Measurements from ENCODE around the gene COL25A1. TPM values are rescaled to one million over a fixed set of nuclear protein-coding genes. Genes with fewer than 3 reads are reported as not detected.

The COL25A1 gene
- total and polyA plus RNA-seq, 2 donors (not counting 3 experiments of a cell fraction or from before 2014, with no cell fraction given): 0.21 to 3.5 TPM

DNA sequence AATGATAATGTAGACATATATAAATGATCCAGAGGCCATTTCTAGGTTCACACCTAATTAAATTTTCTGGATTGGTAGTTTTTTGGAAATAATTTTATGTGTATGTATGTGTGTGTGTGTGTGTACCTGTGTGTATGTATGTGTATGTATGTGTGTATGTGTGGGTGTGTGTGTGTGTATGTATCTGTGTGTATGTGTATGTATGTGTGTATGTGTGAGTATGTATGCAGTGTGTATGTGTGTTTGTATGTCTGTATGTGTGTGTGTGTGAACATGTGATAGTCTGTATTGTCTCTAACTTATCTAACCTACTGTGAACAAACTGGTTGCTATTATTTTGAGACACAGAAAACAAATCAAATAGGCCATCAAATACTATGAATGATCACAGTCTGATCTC is 152.6 kb downstream of the COL25A1 start:
- no peak overlapping the region for H2AFZ ChIP-seq (ENCODE audit: low read depth, low read length)
- no peaks in the 10 kb centered on the region for H3K36me3 ChIP-seq (ENCODE audit: control insufficient read depth in 2 of 2, extremely low read depth in 1 of 2, insufficient read depth in 2 of 2, low read length in 2 of 2)
- TF ChIP-seq, protein P1, sequence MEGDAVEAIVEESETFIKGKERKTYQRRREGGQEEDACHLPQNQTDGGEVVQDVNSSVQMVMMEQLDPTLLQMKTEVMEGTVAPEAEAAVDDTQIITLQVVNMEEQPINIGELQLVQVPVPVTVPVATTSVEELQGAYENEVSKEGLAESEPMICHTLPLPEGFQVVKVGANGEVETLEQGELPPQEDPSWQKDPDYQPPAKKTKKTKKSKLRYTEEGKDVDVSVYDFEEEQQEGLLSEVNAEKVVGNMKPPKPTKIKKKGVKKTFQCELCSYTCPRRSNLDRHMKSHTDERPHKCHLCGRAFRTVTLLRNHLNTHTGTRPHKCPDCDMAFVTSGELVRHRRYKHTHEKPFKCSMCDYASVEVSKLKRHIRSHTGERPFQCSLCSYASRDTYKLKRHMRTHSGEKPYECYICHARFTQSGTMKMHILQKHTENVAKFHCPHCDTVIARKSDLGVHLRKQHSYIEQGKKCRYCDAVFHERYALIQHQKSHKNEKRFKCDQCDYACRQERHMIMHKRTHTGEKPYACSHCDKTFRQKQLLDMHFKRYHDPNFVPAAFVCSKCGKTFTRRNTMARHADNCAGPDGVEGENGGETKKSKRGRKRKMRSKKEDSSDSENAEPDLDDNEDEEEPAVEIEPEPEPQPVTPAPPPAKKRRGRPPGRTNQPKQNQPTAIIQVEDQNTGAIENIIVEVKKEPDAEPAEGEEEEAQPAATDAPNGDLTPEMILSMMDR (IDR thresholded peaks at IDR 0.05; ENCODE audit: extremely low read depth in 1 of 2, insufficient read depth in 1 of 2, low read depth in 1 of 2, low read length in 2 of 2): no peak
- TF ChIP-seq GATA2 (IDR thresholded peaks at IDR 0.05; ENCODE audit: insufficient read depth, insufficient read length, low read depth, low read length): no peak
- no peak for TF ChIP-seq MYC (IDR thresholded peaks at IDR 0.05; ENCODE audit: low read depth, low read length)
- TF ChIP-seq POLR2A (IDR thresholded peaks at IDR 0.05; ENCODE audit: low read depth, low read length): no peak
- no peak for TF ChIP-seq EZH2 (IDR thresholded peaks at IDR 0.05; ENCODE audit: borderline replicate concordance, low read depth, low read length, severe bottlenecking)
- no peak for TF ChIP-seq JUN (IDR thresholded peaks at IDR 0.05; ENCODE audit: borderline replicate concordance, insufficient read depth, insufficient read length, low read depth)
- TF ChIP-seq, protein P2, sequence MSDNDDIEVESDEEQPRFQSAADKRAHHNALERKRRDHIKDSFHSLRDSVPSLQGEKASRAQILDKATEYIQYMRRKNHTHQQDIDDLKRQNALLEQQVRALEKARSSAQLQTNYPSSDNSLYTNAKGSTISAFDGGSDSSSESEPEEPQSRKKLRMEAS (IDR thresholded peaks at IDR 0.05; ENCODE audit: insufficient read depth, insufficient read length): no peak
- no peak for TF ChIP-seq FOS (IDR thresholded peaks at IDR 0.05; ENCODE audit: borderline replicate concordance, insufficient read depth, low read length)
- no peak for TF ChIP-seq POLR2AphosphoS5 (IDR thresholded peaks at IDR 0.05; ENCODE audit: insufficient read depth, low read depth, low read length)
- H3K4me3 ChIP-seq (replicated peaks in 1 of 3; ENCODE audit: insufficient read depth in 1 of 3, low read depth in 1 of 3, low read length in 3 of 3): no peak overlapping the region
- H3K27ac ChIP-seq (ENCODE audit: insufficient read depth, low read depth, low read length): no peak overlapping the region
- intact Hi-C loops (cut with micrococcal nuclease): no loop called here
- no peak for DNase-seq (ENCODE audit: low read depth, low spot score)
- H3K4me2 ChIP-seq (ENCODE audit: insufficient read depth, low read length): no peak overlapping the region
- H3K9me1 ChIP-seq (replicated peaks; ENCODE audit: control insufficient read depth, extremely low read depth, insufficient read depth, low read length): no peaks in the 10 kb centered on the region
- H3K79me2 ChIP-seq (ENCODE audit: control insufficient read depth, insufficient read depth, low read length): no peaks in the 10 kb centered on the region
- ChIA-PET POLR2A (no interaction called here), CTCF (no interaction called here)
- H4K20me1 ChIP-seq (replicated peaks; ENCODE audit: control insufficient read depth, extremely low read depth, insufficient read depth, low read length): no peaks in the 10 kb centered on the region
- no peak for FAIRE-seq
- H3K9me3 ChIP-seq (replicated peaks; ENCODE audit: control insufficient read depth, insufficient read depth, low read length): no peaks in the 10 kb centered on the region
- no peaks in the 10 kb centered on the region for H3K4me1 ChIP-seq (ENCODE audit: control insufficient read depth, extremely low read depth, insufficient read depth, low read length)
- BruUV-seq (replicated peaks): no TSS peak
- H3K9ac ChIP-seq (replicated peaks; ENCODE audit: extremely low read depth, insufficient read depth, low read length): no peak overlapping the region
- peaks cover 0 to 2% of the 10 kb centered on the region in 2 experiments for H3K27me3 ChIP-seq (ENCODE audit: control insufficient read depth in 2 of 2, insufficient read depth in 2 of 2, low read length in 2 of 2)
- dilution Hi-C loops (cut with MboI; ENCODE audit: extremely low pct_ligation_motif_present, low sequenced_read_pairs): no loop called here
